Measurements from ENCODE around the gene ZNF10. TPM values are rescaled to one million over a fixed set of nuclear protein-coding genes. Genes with fewer than 3 reads are reported as not detected.

The ZNF10 gene
- polyA plus RNA-seq (ENCODE audit: insufficient read length in 4 of 4) = 10 to 100 TPM; 19.2 to 24.8 (median 21.3) TPM

DNA sequence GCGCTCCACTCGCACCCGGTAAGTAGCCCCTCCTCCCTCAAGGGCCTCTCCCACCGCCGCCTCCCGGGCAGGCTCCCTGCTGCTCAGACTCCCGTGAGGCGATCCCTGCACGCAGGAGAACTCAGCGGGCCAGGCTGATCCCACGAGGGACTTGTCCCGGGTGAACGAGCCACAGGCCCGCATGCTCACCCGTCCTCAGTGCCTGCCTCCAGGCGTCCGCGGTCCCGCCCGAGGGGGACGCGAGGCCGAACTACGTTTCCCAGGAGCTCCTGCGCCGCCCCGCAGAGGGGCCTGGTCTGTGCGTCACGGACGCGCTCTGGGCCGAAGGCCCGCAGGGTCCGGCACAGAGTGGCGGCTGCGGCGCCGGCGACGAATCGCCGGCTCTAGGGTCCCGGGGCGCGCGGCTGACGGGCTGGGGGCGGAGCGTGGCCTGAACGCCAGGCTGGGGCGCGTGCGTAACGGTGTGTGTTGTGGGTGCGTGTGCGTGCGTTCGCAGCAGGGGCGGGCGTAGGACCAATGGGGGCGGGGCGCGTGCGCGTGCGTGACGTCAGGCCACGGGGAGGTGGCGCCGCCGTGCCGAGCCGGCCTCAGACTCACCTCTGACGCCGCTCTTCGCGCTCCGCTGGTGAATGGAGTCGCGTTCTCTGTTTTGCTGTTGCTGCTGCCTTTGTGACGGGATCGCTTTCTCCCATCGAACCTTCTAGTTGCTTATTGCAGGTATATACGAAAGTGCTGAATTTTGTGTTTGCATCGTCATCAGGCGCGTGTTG is at the start of gene ZNF10, which contains the start of gene ZNF891:
TSS of gene ZNF10 (plus strand) at position 590 of the 770 bp plus-strand sequence. CDS start 13,866 bp downstream, outside the sequence.
TSS of gene ZNF891 (minus strand) at position 237 of the 770 bp plus-strand sequence. CDS start 8,356 bp downstream, outside the sequence.
- peak; percentile 83 to 92 (median 88) for DNase-seq (ENCODE audit: low read depth in 4 of 4, low spot score in 3 of 4)

DNA sequence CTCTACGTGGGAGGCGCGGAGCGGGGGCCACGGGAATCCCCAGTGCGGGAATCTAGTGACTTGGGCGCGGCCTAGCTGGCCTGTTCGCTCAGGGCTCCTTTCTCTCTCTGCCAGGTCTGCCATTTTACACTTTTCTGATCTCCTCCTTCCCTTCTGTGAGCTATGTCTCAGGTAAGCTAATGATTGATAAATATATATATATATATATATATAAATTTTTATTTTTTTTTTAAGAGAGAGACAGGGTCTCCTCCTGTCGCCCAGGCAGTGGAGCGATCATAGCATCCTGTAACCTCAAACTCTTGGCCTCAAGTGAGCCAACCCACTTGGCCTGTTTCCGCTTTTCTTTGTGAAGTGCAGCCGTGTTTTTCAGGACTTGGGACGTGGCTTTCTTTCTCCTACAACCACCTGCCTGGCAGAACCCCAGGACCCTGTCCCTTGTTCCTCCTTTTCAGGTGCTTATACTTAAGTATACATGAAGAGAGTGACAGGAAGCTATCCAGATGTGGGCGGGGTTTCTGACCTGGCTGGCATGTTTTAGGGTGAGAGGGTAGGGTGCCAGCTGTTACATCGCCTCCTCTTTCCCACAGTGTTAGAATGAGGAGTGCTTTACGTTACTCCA is 49.2 kb upstream of the ZNF10 start:
- no peak for DNase-seq (ENCODE audit: low read depth in 4 of 4, low spot score in 3 of 4)

DNA sequence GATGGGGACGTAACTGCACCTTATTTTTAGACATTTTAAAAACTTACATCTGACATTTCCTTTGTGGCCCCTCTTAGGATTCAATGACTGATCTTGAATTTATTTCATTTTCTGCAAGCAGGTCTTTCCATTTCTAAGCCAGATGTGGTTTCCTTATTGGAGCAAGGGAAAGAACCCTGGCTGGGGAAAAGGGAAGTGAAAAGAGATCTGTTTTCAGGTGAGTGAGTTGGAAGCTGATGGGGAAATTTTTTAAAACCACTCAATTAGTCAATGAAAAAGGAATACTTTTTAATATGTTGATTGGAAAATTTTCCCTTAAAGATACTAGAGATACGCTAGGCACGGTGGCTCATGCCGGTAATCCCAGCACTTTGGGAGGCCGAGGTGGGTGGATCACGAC is 47.1 kb upstream of the ZNF10 start:
- no peak for DNase-seq (ENCODE audit: low read depth in 4 of 4, low spot score in 3 of 4)

DNA sequence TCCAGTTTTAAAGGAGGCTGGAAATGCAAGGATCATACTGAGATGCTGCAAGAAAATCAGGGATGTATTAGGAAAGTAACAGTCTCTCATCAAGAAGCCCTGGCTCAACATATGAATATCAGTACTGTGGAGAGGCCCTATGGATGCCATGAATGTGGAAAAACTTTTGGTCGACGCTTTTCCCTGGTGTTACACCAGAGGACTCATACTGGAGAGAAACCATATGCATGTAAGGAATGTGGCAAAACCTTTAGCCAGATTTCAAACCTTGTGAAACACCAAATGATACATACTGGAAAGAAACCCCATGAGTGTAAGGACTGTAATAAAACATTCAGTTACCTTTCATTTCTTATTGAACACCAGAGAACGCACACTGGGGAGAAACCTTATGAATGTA is 24.8 kb upstream of the ZNF10 start:
- DNase-seq (ENCODE audit: low read depth in 4 of 4, low spot score in 3 of 4) = no peak

DNA sequence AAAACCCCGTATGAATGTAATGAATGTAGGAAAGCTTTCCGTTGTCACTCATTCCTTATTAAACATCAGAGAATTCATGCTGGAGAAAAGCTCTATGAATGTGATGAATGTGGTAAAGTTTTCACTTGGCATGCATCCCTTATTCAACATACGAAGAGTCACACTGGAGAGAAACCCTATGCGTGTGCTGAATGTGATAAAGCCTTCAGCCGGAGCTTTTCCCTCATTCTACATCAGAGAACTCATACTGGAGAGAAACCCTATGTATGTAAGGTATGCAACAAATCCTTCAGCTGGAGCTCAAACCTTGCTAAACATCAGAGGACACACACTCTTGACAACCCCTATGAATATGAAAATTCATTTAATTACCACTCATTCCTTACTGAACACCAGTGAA is 24.2 kb upstream of the ZNF10 start:
- no peak for DNase-seq (ENCODE audit: low read depth in 4 of 4, low spot score in 3 of 4)

DNA sequence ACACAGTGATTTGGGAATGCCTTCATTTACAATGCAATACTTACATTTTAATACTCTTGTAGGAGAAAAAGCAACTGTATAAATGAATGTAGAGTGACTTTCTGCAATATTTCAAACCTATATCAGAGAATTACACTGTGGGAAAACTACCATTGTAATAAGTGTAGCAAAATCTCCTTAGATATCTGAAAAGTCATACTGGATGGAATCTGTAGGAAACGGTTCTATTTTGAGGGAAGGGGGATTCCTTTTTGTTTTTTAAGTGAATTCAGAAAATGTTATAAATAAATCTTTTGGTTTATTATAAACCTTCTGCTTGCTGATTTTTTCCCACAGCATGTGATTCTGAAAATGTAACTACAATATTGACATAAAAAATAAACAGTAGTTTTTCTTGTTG is 23.3 kb upstream of the ZNF10 start:
- DNase-seq (ENCODE audit: low read depth in 4 of 4, low spot score in 3 of 4) = no peak

DNA sequence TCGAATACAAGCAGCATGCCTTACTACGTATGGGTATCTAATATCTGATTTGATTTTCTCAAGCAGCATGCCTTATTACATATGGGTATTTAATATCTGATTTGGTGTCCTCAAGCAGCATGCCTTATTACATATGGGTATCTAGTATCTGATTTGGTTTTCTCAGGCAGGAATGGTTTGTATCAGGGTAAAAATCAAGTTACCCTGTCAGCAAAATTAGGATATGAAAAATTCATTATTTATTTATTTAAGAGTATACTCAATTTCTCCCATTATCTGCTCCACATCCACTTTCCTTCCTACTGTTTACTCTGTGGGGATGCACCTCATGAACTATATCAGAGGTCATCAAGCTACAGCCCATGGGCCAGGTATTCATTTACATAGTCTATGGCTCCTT is 22.3 kb upstream of the ZNF10 start:
- DNase-seq (ENCODE audit: low read depth in 4 of 4, low spot score in 3 of 4) = no peak

DNA sequence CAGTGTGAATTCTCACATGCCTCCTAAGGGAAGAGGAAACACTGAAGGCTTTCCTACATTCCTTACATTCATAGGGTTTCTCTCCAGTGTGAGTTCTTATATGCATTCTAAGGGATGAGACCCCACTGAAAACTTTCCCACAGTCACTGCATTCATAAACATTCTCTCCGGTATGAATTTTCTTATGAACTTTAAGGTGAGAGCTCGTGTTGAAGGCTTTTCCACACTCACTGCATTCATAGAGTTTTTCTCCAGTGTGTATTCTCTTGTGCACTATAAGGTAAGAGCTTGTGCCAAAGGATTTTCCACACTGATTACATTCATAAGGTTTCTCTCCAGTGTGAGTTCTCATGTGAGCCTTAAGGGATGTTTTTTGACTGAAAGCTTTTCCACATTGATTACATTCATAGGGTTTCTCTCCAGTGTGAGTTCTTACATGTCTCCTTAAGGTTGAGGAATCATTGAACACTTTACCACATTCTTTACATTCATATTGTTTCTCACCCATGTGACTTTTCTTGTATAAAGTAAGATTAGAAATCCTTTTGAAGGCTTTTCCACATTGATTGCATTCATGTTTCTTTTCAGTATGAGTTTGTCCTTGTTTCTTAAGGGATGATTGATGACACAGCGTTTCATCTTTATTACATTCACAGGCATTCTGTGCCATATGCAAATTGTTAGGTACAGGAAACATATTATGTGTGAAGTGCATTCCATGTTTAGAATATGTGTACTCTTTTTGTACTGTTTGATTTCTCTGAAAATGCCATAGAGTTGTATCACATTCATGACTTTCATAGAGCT is 9.8 kb upstream of the ZNF10 start:
- no peak for DNase-seq (ENCODE audit: low read depth in 4 of 4, low spot score in 3 of 4)

DNA sequence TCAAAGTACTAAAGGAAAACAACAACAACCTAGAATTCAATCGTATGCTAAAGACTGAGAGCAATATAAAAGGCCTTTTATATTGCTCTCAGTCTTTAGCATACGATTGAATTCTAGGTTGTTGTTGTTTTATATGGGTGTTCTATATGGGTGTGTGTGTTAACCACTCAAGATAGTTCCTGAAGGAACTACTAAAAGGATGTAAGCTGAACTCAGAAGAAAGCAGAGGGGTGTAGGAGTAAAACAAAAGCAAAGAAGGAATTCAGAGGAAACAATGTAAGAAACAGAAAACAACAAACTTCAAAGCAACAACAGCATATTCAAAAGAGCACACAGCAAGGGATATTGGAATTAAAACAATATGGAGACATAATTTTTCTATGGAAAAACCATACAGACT is 5.8 kb upstream of the ZNF10 start:
- no peak for DNase-seq (ENCODE audit: low read depth in 4 of 4, low spot score in 3 of 4)

DNA sequence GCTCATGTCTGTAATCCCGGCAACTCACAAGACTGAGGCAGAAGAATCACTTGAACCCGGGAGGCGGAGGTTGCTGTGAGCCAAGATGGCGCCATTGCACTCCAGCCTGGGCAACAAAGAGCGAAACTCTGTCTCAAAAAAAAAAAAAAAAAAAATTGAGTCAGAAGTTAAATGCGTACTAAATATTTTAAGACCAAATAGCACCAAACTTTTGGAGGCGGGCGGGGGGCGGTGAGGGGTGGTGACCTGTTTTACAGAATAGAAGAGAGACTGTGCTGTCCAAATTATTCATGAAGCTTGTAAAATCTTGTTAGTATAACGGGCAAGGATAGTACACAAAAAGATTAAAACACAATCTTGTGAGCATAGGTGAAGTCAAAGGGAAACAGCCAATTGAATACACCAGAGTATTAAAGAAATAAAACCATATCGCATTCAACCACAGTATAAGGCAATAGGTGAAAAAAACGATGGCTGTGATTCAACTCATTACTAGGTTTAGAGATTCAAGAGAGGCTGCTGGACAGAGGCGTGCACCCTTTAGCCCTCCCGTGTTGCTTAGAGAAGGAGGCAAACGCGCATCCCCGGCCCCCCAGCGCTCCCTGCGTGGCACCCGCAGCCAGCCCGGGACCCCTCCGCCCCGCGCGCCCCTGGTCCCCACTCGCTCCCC is 924 bp upstream of the ZNF10 start:
- no peak for DNase-seq (ENCODE audit: low read depth in 4 of 4, low spot score in 3 of 4)

DNA sequence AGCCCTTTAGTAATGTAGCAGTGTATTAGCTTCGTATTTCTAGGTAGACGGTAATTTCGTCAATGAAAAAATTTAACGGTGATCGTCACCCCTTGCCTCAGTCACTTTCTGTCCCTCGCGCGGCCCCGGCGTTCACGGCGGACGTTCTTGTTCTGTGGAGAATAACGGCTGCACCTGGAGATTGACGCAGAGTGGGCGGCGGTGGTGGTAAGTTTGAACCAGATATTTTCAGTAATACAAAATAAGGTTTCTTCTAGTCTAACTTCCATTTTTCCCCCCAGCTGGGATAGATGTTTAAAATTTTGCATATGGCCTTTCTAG is 341 bp downstream of the ZNF10 start:
- DNase-seq (ENCODE audit: low read depth in 4 of 4, low spot score in 3 of 4) = no peak

DNA sequence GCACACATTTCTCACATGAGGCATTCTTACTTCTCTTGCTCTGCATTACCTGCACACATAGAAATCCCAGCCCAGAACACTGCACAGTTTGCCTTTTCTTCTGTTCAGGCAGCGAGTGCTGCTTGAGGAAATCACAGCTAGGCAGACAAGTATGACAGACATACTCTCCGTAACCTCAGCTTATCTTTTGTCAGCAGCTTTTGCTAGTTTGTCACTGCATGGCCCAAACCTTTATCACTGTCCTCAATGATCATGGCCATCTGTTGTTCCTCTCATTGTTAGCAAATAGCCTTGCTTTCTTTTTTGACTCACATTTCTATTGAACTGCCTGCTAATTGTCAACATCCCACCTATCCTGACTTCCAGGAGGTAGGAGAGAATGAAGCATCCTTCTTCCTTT is 5.3 kb downstream of the ZNF10 start:
- DNase-seq (ENCODE audit: low read depth in 4 of 4, low spot score in 3 of 4) = no peak

DNA sequence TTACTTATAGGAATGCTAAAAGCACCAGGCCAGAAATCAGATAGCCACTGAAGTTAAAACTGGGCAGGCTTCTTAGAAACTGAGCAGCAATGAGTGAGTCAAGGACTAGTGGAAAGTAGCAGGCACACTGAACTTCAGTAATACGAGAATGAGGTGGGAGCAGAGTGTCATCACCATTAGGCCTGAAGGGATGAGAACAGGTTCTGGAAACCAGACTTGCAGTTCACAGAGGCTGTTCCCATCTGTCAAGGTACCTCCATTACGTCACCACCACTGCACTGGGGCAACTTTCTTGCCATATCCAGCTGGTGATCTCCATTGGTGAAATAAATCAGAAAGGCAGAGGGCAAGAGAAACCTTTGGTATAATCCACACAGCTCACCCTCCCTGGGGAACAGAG is 15.6 kb downstream of the ZNF10 start:
- DNase-seq (ENCODE audit: low read depth in 4 of 4, low spot score in 3 of 4) = no peak

DNA sequence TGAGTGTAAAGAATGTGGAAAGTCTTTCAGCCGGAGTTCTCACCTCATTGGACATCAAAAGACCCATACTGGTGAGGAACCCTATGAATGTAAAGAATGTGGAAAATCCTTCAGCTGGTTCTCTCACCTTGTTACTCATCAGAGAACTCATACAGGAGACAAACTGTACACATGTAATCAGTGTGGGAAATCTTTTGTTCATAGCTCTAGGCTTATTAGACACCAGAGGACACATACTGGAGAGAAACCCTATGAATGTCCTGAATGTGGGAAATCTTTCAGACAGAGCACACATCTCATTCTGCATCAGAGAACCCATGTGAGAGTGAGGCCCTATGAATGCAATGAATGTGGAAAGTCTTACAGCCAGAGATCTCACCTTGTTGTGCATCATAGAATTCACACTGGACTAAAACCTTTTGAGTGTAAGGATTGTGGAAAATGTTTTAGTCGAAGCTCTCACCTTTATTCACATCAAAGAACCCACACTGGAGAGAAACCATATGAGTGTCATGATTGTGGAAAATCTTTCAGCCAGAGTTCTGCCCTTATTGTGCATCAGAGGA is 25.8 kb downstream of the ZNF10 start:
- DNase-seq (ENCODE audit: low read depth in 4 of 4, low spot score in 3 of 4) = no peak

DNA sequence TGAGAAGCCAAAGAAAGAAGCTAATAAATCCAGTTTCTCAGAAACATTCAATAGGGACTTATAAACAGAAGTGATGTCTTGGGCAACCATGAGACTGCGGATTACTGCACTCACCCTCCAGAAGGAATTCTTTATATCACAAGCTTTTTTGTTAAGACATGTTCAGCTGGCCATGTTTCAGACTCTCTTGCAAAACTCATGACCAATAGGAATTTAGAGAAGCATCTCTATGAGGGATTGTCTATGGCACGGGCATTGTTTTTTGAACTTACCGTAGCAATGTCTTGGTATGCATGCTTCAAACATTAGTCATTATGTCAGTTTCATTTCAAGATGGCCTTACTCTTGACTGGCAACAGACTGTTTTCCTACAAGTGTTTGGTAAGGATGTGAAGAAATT is 35.3 kb downstream of the ZNF10 start:
- no peak for DNase-seq (ENCODE audit: low read depth in 4 of 4, low spot score in 3 of 4)

DNA sequence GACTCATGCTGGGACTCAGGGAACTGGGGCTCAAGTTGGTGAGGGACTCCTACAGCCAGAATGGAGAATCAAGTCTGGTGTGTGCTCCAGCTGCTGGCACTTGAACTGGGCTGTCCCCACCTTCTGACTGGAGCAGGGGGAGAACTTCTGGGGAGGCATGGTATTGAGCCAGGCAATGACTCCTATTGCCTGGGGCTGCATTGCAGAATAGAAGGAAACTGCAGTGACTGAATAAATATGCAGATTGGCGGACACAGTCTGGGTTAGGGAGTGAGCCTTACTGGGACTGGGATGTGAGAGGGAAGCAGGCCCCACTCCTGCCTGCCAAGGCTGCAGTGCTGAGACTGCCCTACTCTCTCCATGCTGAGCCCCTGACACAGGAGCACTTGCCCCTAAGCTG is 42.1 kb downstream of the ZNF10 start:
- no peak for DNase-seq (ENCODE audit: low read depth in 4 of 4, low spot score in 3 of 4)

DNA sequence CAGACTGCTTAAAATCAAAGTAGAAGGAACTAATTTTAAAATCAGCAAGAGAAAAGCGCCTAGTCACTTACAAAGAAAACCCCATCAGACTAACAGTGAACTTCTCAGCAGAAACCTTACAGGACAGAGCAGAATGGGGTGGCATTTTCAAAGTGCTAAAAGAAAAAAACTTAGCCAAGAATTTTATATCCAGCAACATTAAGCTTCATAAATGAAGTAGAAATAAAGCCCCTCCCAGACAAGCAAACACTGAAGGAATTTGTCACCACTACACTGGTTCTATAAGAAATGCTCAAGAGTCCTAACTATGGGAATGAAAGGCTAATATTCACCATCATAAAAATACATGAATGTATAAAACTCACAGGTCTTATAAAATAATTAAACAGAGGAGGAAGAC is 44.5 kb downstream of the ZNF10 start:
- DNase-seq (ENCODE audit: low read depth in 4 of 4, low spot score in 3 of 4) = no peak

DNA sequence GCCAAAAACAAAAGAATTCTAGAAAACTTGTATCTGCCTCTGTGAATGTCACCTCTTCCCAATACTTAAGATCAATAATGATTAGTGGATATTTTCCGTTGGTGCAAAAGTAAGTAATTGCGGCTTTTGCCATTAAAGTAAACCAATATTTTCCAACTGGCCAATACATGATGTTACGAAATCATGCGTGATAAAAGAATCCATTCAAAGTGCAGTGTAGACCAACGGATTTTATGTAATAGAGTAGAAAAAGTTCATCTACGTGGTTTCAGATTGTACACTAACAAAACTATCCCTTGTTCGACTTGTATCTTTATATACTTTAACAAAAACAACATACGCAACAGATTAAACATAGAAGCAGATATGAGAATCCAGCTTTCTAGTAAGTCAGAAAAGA is 50.2 kb downstream of the ZNF10 start:
- DNase-seq (ENCODE audit: low read depth in 4 of 4, low spot score in 3 of 4) = no peak

DNA sequence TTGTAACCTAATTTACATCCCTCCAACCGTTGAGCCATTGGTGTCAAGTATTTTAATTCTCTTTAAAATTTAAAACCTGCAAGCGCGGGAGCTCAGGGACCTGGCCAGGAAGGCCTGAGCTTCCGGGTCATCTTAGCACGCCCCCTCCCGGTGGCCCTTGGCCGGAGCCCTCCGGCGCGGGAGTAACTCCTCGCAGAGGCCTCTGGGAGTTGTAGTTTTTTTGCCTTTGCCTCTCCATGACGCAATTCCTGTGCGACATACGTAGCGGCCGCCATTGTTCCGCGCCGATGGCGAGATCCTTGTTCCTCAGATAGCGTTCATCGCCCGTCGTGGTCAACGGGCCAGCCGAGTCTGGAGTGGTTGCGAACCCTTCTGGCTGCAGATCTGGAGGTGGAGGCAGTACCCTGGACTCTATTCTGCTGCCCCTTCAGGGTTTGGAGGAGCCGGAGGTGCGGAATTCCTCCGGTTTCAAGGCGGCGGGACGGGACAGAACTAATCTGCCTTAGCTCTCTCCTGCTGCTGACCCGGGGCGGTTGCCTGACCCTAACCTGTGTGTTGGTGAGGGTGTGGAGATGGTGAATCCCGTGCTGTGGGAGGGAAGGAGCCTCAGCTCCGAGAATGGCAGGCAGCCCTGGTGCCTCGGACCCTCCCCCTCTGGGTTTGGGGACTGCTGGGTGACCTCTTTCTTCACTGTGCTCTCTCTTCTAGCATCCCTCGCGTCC is 51.0 kb downstream of the ZNF10 start, which contains the start of gene ZNF268:
TSS of gene ZNF268 (plus strand) at position 258 of the 722 bp plus-strand sequence. CDS start 503 bp downstream, outside the sequence.
- peak; percentile 83 to 90 (median 86) for DNase-seq (ENCODE audit: low read depth in 4 of 4, low spot score in 3 of 4)

DNA sequence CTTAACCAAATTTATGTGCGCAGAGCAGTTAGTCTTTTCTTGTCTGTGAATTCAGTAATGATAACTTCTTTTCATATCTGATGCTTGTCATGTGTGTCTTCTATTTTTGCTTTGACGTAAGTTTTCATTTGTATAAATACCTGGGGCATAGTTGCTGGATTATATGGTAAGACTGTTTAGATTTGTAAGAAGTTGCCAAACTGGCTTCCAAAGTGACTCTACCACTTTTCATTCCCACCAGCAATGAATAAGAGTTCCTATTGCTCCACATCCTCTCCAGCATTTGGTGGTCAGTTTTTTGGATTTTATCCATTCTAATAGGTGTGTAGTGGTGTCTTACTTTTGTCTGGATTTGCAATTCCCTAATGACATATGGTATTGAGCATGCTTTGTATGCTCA is 59.7 kb downstream of the ZNF10 start:
- no peak for DNase-seq (ENCODE audit: low read depth in 4 of 4, low spot score in 3 of 4)

Data from right renal pelvis (tissue), 4 donors.